T-helper 9 cell (primary cell): ENCODE results near the gene NAT10.

Experiments
- DNase-seq: peaks from one replicate; pipeline ENCODE4 v3.0.0-alpha.2; 2020

Gene NAT10

GRCh38 chr11:34191578-34191977 is 86.1 kb downstream of the NAT10 start:
- no peak for DNase-seq

- no peak for DNase-seq
These were observed 87.3 kb downstream of the NAT10 start for GRCh38 chr11:34192481-34193401.

DNA sequence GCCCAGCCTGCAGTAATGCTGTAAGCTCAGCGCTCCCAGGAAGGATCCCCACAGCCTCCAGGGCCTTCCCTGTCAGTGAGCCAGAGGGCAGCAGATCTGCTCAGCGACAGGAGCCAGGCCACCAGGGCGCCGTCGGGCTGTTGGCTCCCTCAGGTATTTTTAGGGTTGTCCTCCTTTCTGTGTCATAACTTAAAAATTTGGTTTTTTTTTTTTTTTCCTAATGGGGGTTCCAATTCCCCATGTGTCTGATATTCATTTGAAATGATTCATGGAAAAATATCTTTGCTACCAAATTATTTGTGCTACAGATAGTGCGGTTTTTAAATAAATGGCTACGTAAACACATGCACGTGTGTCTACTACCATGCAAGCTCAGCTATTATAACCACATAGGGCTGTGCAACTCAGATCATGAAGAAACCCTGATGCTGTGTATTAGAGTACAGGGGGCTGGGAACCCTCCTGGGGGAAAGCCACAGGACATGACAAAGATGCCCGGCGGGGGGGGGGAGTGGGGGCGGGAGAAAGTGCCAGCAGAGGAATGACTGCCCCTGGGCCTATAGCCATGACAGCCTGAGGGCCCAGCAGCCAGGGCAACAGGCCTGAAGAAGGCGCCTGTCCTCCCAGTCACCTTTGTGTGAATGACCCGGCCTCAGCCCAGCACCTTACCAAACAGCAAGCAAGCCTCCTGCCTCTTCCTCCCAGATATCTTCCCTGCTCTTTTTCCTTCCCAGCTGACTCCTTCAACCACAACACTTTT is 89.3 kb downstream of the NAT10 start:
- DNase-seq, result no peak
